Measurements from ENCODE around the gene NAPSA.

DNA sequence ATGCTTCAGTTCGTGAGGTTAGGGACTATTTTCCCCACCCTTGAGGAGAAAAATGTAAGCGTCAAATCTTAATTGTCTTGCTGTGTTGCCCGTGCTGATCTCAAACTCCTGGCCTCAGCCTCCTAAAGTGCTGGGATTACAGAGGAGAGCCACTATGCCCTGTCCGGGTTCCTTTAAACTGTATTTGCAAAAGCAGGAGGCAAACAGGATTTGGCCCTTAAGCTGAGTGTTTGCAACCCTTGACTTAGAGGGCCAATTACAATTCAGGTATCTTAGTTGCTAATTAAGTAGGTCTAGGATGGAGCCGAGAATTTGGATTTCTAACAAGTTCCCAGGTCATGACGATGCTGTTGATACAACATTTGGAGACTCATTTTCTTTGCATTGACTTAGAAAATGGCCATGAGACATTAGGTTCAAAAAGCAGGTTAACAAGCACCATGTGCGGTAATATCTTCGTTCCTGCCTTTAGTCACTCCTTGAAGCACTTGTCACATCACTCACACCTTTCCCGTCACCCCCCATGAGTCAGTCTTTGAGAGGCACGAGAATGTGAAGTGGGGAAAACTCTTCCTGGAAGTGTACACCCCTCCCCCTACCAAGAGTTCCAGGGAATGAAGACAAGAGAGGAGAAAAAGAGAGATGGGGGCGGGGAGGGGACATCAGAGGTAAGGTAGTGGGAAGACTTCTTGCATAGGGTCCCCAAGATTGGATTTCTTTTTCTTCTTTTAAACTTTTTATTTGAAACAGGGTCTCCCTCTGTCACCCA is 2.6 kb downstream of the NAPSA start:
- TF ChIP-seq, protein P1, sequence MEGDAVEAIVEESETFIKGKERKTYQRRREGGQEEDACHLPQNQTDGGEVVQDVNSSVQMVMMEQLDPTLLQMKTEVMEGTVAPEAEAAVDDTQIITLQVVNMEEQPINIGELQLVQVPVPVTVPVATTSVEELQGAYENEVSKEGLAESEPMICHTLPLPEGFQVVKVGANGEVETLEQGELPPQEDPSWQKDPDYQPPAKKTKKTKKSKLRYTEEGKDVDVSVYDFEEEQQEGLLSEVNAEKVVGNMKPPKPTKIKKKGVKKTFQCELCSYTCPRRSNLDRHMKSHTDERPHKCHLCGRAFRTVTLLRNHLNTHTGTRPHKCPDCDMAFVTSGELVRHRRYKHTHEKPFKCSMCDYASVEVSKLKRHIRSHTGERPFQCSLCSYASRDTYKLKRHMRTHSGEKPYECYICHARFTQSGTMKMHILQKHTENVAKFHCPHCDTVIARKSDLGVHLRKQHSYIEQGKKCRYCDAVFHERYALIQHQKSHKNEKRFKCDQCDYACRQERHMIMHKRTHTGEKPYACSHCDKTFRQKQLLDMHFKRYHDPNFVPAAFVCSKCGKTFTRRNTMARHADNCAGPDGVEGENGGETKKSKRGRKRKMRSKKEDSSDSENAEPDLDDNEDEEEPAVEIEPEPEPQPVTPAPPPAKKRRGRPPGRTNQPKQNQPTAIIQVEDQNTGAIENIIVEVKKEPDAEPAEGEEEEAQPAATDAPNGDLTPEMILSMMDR (IDR thresholded peaks at IDR 0.05) = no peak
- no peak for TF ChIP-seq EP300 (IDR thresholded peaks at IDR 0.05; ENCODE audit: low read depth)
- no peak for TF ChIP-seq POLR2A (IDR thresholded peaks at IDR 0.05)

All from transverse colon (tissue), 3 donors.